ENCODE measurements around the gene ACVRL1. TPM values are rescaled to one million over a fixed set of nuclear protein-coding genes. Genes with fewer than 3 reads are reported as not detected.
A peak's percentile ranks its signal among the peaks of the same experiment; 100 is the strongest.

ACVRL1 gene
- total RNA-seq, 2 donors from 2014 or later: not detected

DNA sequence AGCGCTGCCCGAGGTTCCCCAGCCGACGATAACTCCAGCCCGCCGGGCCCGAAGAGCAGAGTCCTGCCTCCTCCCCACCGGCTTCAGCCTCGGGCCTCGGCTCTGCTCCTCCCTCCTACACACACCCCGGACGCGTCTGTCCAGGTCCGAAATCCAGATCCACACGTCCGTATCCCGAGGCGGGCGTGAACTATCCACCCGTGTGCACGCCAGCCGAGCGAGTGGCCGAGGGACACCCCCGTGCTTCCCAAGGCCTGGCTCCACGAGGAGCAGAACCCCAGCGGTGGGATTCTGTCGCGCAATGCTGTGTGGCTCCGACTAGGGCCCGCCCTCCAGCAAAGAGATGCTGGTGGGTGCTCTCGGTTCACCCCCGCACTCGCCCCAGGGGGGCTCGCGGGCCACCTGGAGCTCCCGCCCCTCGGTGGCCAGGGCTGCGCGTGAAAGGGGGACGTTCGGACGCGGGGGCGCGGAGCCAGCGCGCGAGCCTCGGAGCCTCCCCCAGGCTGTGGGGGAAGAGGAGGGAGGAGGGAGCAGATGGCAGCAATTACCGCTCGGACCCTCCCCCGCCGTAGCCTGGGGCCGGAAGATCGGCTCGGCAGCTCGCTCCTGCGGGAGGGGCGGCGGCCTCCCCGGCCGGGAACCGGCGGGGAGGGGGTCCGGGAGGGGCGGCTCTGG is 38.3 kb upstream of the ACVRL1 start:
- Mint-ChIP-seq H3K9me3 (no peaks in the 10 kb centered on the region), H3K4me1 (ENCODE audit: low read depth) (peaks cover 23% of the 10 kb centered on the region), H3K27ac (no peak overlapping the region), H3K27me3 (ENCODE audit: low read depth) (peaks cover 62% of the 10 kb centered on the region), H3K36me3 (ENCODE audit: insufficient read depth in 2 of 2) (peaks cover 0 to 1% of the 10 kb centered on the region in 2 donors), H3K4me3 (peak overlapping the region; percentile 43 to 62)
- ATAC-seq (replicated peaks in 1 of 2) (peak in 1 of 2 donors; percentile 20), DNase-seq (no peak)

- H3K4me1 Mint-ChIP-seq (ENCODE audit: low read depth): peaks cover 23% of the 10 kb centered on the region
- no peak overlapping the region for H3K27ac Mint-ChIP-seq
- no peak for ATAC-seq (replicated peaks in 1 of 2)
- peaks cover 61% of the 10 kb centered on the region for H3K27me3 Mint-ChIP-seq (ENCODE audit: low read depth)
- H3K9me3 Mint-ChIP-seq: no peaks in the 10 kb centered on the region
- peaks cover 0 to 1% of the 10 kb centered on the region in 2 donors for H3K36me3 Mint-ChIP-seq (ENCODE audit: insufficient read depth in 2 of 2)
- DNase-seq: no peak
- H3K4me3 Mint-ChIP-seq: peak overlapping the region in 1 of 2 donors; percentile 25
These were observed 37.8 kb upstream of the ACVRL1 start for GRCh38 chr12:51869496-51869865.

- H3K36me3 Mint-ChIP-seq (ENCODE audit: insufficient read depth in 2 of 2): peaks cover 0 to 1% of the 10 kb centered on the region in 2 donors
- peaks cover 56% of the 10 kb centered on the region for H3K27me3 Mint-ChIP-seq (ENCODE audit: low read depth)
- peak overlapping the region in 1 of 2 donors; percentile 39 for H3K4me3 Mint-ChIP-seq
- DNase-seq (no peak), ATAC-seq (replicated peaks in 1 of 2) (no peak)
- peaks cover 23% of the 10 kb centered on the region for H3K4me1 Mint-ChIP-seq (ENCODE audit: low read depth)
- no peak overlapping the region for H3K27ac Mint-ChIP-seq
- H3K9me3 Mint-ChIP-seq: no peaks in the 10 kb centered on the region
These were observed 37.4 kb upstream of the ACVRL1 start for GRCh38 chr12:51869931-51870330.

GRCh38 chr12:51870504-51870903 is 36.8 kb upstream of the ACVRL1 start:
- peaks cover 0 to 1% of the 10 kb centered on the region in 2 donors for H3K36me3 Mint-ChIP-seq (ENCODE audit: insufficient read depth in 2 of 2)
- peaks cover 23% of the 10 kb centered on the region for H3K4me1 Mint-ChIP-seq (ENCODE audit: low read depth)
- no peak overlapping the region for H3K27ac Mint-ChIP-seq
- H3K9me3 Mint-ChIP-seq: no peaks in the 10 kb centered on the region
- peaks cover 51% of the 10 kb centered on the region for H3K27me3 Mint-ChIP-seq (ENCODE audit: low read depth)
- peak overlapping the region; percentile 13 to 39 for H3K4me3 Mint-ChIP-seq
- DNase-seq (no peak), ATAC-seq (replicated peaks in 1 of 2) (no peak)

DNA sequence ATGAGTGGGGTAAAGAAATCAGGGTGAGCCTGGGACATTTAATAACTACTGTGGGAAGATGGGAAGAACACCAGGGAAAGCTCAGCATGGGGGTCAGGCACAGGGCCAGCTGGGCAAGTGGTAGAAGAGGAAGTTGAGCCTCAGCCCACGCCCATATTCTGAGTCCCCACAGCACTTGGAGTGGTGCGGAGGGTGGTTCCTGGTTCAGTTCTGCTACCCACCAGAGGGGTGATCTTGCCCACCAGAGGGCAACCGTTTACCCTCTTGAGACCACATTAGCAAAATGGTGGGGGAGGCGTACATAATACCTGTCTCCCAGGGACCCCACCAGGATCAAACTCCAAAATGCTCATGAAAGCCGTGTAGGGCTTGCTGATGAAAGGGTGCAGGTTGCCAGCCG is 36.2 kb upstream of the ACVRL1 start:
- Mint-ChIP-seq H3K36me3 (ENCODE audit: insufficient read depth in 2 of 2) (peaks cover 0 to 1% of the 10 kb centered on the region in 2 donors), H3K4me1 (ENCODE audit: low read depth) (peaks cover 23% of the 10 kb centered on the region), H3K27ac (no peak overlapping the region), H3K27me3 (ENCODE audit: low read depth) (peaks cover 44% of the 10 kb centered on the region), H3K4me3 (no peak overlapping the region), H3K9me3 (no peaks in the 10 kb centered on the region)
- DNase-seq: no peak
- no peak for ATAC-seq (replicated peaks in 1 of 2)

DNA sequence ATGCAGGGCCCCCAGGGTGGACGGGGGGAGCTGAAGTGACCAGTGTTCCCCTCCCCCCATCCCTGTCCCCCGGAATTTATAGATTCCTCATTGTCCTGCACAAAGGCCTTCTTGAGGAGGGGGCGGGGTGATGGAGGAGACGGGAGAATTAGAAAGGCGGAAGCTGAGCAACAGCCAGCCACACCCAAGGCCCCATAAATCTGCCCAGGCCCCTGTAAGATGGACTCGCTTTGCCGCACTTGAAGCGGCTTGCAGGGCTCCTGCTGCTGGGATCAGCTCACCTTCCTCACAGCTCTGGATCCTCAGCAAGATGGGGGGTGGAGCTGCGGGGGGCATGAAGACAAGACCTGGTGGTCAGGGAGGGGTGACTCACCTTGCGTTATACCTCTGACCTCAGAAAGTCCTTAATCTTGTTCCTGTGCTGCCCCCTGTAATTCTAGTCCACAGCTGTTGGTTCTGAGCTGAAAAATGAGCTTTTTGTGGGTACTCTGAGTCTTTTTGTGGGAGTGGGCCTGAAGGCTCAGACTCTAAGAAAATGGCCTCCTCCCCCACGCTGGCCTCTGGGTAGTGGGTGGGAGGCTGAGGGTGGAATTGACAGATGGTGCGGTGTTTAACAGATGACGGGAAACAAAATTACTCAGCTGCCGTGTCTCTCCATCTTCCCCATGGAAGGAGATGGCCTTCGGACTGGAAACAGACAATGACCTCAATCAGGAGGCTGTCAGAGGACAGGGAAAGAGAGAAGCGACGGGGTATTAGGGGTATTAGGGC is 35.2 kb upstream of the ACVRL1 start:
- Mint-ChIP-seq H3K36me3 (ENCODE audit: insufficient read depth in 2 of 2) (peaks cover 0 to 1% of the 10 kb centered on the region in 2 donors), H3K27me3 (ENCODE audit: low read depth) (peaks cover 39% of the 10 kb centered on the region), H3K4me1 (ENCODE audit: low read depth) (peaks cover 23% of the 10 kb centered on the region), H3K4me3 (no peak overlapping the region), H3K9me3 (no peaks in the 10 kb centered on the region), H3K27ac (no peak overlapping the region)
- ATAC-seq (replicated peaks in 1 of 2) (no peak), DNase-seq (no peak)

GRCh38 chr12:51872689-51872981 is 34.7 kb upstream of the ACVRL1 start:
- Mint-ChIP-seq H3K27me3 (ENCODE audit: low read depth) (peaks cover 34% of the 10 kb centered on the region), H3K9me3 (no peaks in the 10 kb centered on the region), H3K27ac (no peak overlapping the region), H3K36me3 (ENCODE audit: insufficient read depth in 2 of 2) (peaks cover 0 to 1% of the 10 kb centered on the region in 2 donors), H3K4me3 (no peak overlapping the region), H3K4me1 (ENCODE audit: low read depth) (peaks cover 23% of the 10 kb centered on the region)
- no peak for DNase-seq
- ATAC-seq (replicated peaks in 1 of 2): no peak

DNA sequence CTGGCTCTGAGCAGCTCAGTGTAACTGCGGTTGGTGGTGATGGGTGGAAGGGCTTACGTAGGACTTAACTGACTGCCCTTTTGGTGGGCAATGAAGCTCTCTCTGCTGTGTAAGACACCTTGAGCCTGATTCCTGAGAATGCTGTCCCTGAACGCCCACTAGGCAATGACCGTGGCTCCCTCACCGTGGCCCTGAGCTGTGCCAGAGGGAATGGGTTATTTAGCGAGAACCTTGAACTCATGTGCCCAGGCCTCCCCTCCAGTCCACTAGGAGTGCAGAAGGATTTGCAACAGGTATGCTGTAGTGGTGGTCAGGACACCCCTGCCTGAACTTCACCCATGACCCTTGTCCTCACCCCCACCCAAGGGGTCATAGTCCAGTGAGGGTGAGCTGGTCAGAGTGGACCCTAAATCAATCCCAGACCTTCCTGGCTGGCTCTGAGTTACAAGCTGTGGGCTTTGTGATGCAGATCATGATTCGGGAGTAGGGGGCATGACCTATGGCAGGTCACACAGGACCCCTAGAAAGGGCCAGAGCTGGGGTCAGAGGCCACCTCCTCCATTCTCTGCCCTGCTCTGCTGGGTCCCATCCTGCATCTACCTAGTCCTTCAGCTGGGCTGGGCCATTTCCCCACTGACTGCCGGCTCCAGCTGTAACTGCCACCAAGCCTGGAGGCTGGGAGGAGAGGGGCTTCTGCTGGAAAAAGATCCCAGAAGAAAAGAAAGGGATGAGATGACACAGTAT is 33.9 kb upstream of the ACVRL1 start:
- no peak overlapping the region for H3K4me3 Mint-ChIP-seq
- no peaks in the 10 kb centered on the region for H3K9me3 Mint-ChIP-seq
- peaks cover 23% of the 10 kb centered on the region for H3K4me1 Mint-ChIP-seq (ENCODE audit: low read depth)
- ATAC-seq (replicated peaks in 1 of 2) (no peak), DNase-seq (no peak)
- H3K27me3 Mint-ChIP-seq (ENCODE audit: low read depth): peaks cover 26% of the 10 kb centered on the region
- H3K36me3 Mint-ChIP-seq (ENCODE audit: insufficient read depth in 2 of 2): peaks cover 0 to 1% of the 10 kb centered on the region in 2 donors
- no peak overlapping the region for H3K27ac Mint-ChIP-seq

DNA sequence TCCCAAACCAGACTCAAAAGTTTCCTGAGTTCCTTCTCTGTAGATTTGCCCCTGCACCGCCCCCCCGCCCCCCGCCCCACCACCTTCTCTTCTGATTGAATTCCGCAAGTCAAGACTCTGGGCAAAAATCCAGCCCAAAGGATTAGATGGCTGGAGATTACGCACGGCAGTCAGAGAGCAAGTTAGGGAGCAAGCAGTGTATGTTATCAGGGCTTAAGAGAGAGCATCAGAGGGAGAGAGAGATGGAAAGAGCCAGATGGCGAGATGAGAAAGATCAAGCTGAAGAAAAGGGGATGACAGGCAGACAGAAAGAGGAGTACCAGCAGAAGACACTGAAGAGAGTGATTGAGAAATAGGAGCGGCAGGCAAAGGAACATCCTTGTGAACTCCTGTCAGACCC is 33.3 kb upstream of the ACVRL1 start:
- H3K36me3 Mint-ChIP-seq (ENCODE audit: insufficient read depth in 2 of 2): peaks cover 0 to 1% of the 10 kb centered on the region in 2 donors
- H3K9me3 Mint-ChIP-seq: no peaks in the 10 kb centered on the region
- no peak overlapping the region for H3K27ac Mint-ChIP-seq
- peaks cover 20% of the 10 kb centered on the region for H3K27me3 Mint-ChIP-seq (ENCODE audit: low read depth)
- H3K4me3 Mint-ChIP-seq: no peak overlapping the region
- ATAC-seq (replicated peaks in 1 of 2) (no peak), DNase-seq (no peak)
- H3K4me1 Mint-ChIP-seq (ENCODE audit: low read depth): peaks cover 17% of the 10 kb centered on the region

GRCh38 chr12:51874486-51874885 is 32.8 kb upstream of the ACVRL1 start:
- Mint-ChIP-seq H3K9me3 (no peaks in the 10 kb centered on the region), H3K4me3 (no peak overlapping the region), H3K4me1 (ENCODE audit: low read depth) (peaks cover 16% of the 10 kb centered on the region), H3K36me3 (ENCODE audit: insufficient read depth in 2 of 2) (peaks cover 0 to 1% of the 10 kb centered on the region in 2 donors), H3K27me3 (ENCODE audit: low read depth) (peaks cover 18% of the 10 kb centered on the region), H3K27ac (no peak overlapping the region)
- DNase-seq: no peak
- ATAC-seq (replicated peaks in 1 of 2): no peak

- ATAC-seq (replicated peaks in 1 of 2) (no peak), DNase-seq (no peak)
- H3K27ac Mint-ChIP-seq: no peak overlapping the region
- no peak overlapping the region for H3K4me3 Mint-ChIP-seq
- H3K36me3 Mint-ChIP-seq (ENCODE audit: insufficient read depth in 2 of 2): no peaks in the 10 kb centered on the region
- no peaks in the 10 kb centered on the region for H3K27me3 Mint-ChIP-seq (ENCODE audit: low read depth)
- no peaks in the 10 kb centered on the region for H3K4me1 Mint-ChIP-seq (ENCODE audit: low read depth)
- no peaks in the 10 kb centered on the region for H3K9me3 Mint-ChIP-seq
These were observed 28.2 kb upstream of the ACVRL1 start for GRCh38 chr12:51879102-51879501.

DNA sequence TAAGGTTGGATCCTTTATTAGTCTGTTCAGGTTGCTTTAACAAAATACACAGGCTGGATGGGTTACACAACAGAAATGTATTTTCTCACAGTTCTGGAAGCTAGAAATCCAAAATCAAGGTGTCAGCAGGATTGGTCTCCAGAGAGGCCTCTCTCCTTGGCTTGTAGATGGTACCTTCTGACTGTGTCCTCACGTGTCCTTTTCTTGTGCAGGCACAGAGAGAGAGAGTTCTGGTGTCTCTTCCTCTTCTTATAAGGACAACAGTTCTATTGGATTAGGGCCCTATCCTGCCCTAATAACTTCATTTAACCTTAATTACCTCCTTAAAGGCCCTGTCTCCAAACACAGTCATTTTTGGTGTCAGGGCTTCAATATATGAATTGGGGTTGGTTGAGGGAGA is 24.0 kb upstream of the ACVRL1 start:
- Mint-ChIP-seq H3K4me3 (no peak overlapping the region), H3K9me3 (peaks cover 0 to 9% of the 10 kb centered on the region in 2 donors), H3K36me3 (ENCODE audit: insufficient read depth in 2 of 2) (peaks cover 2 to 6% of the 10 kb centered on the region in 2 donors), H3K27ac (no peak overlapping the region), H3K27me3 (ENCODE audit: low read depth) (no peaks in the 10 kb centered on the region), H3K4me1 (ENCODE audit: low read depth) (peaks cover 25% of the 10 kb centered on the region)
- ATAC-seq (replicated peaks in 1 of 2) (no peak), DNase-seq (no peak)

- Mint-ChIP-seq H3K36me3 (ENCODE audit: insufficient read depth in 2 of 2) (peaks cover 2 to 6% of the 10 kb centered on the region in 2 donors), H3K9me3 (peaks cover 0 to 9% of the 10 kb centered on the region in 2 donors), H3K27ac (no peak overlapping the region), H3K4me3 (no peak overlapping the region), H3K27me3 (ENCODE audit: low read depth) (no peaks in the 10 kb centered on the region), H3K4me1 (ENCODE audit: low read depth) (peaks cover 25% of the 10 kb centered on the region)
- ATAC-seq (replicated peaks in 1 of 2) (no peak), DNase-seq (no peak)
These were observed 23.2 kb upstream of the ACVRL1 start for GRCh38 chr12:51883998-51884675.

All from activated T-cell treated with anti-CD3 and anti-CD28 coated beads, Interleukin-2, amount 50 U/mL, for 72 hours (primary cell).